Muscle of arm (tissue), 12 donors: ENCODE results near the gene SH3TC1. TPM values are rescaled to one million over a fixed set of nuclear protein-coding genes. Genes with fewer than 3 reads are reported as not detected.

ENCODE experiments used
- DNase-seq: peaks from one replicate; pipeline ENCODE4 v3.0.0-alpha.2; 2013
- polyA plus RNA-seq, 12 donors: library from polyadenylated mRNA; unstranded; fragments of 120-200 nt; gene quantifications; one replicate each; pipeline ENCODE4 v1.2.1, GENCODE V29; 2013; ENCODE audit not compliant: insufficient read length in 12 of 12

The SH3TC1 gene
- polyA plus RNA-seq, 12 donors = 5.8 to 13.1 (median 8.3) TPM; not detected in 1

DNA sequence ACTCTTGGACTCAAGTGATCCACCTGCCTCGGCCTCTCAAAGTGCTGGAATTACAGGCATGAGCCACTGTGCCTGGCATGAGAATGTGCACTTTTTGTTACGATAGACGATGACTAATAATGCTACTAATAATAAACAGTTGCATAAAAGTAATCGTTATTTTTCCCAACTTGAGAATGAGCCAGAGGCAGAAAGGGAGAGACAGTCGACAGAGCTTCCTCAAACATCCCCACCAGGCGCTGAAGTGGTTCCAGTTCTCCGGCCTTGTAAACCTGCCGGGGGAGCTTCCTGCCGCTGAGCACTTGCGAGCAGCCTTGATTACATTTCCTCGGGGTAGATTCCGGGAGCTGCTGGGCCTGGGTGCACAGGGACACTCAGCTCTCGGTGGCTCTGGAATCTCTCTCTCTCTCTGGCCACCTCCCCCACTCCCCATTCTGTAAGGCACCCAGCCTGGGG lies 61.6 kb downstream of the SH3TC1 start:
- DNase-seq = no peak

DNA sequence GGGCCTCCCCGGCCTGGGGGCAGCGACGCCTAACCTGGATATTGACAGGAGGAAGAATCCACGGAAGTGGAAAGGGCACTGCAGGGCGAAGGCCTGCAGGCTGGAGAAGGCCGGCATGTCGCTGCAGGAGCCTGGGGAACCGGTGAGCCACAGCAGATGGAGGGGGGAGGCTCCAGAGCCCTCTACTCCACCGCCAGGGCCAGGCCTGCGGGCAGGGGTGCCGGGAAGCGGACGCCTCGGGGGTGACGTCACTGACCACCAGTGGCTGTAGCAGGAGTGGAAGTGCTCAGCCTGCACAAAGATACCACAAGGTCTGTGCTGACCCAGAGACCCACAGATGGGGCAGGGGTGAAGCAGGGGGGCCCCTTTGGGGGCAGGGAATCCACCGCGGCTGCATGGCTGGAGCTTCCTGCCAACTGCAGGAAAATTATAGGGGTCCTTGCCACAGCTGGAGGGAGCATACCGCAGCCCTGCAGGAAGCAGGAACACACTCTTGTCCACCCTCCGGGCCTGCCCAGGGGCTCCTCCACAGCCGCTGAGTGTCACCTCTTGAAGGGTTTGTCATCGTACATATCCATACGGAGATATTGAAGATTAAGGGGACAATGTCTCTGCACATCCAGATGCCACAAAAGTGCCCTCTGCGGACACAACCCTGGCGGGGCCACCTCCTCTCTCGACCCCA lies 62.9 kb downstream of the SH3TC1 start:
- DNase-seq = no peak

DNA sequence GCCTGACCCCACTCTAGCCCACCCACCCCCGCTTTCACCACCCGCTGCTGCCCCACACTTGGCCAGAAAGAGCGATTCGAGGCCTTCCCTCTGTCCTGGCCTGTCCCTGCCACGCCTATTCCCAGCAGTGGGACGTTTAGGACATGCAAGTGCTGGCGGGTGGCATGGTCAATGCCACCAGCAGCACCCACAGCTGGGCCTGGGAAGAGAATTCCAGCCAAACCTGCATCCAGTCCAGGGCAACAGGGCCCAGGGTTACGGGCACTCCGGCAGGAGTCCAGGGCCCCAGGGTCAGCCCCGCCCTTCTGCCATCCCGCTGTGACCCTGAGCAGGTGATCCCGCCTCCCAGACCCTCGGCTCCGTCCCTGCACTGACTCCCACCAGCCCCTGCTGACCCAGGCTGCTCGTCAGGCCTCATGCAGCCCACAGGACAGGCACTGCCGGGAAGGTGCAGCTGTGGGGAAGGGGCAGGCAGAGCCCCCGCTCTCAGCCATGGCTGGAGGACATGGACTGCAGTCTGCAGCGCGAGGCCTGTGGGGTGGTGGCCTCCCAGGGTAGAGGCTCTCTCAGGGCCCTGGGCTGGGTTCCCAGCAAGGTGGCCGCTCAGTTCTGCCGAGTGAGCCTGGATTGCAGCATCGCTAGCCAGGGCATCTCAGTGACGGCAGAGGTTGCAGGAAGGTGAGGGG lies 63.7 kb downstream of the SH3TC1 start:
- DNase-seq = no peak

DNA sequence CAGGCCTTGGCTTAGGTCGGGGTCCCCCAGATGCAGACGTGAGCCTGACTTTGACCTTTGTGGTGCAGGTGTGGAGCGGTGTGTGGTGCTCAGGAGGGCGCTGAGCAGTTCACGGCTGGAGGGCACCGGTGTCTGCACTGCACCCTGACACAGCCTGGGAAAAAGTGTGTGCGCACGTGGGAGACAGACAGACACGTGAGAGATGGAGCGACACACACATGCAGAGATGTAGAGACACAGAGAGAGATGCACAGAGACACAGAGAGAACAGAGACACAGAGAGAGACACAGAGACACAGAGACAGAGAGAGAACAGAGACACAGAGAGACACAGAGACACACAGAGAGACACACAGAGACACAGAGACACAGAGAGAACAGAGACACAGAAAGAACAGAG lies 64.3 kb downstream of the SH3TC1 start:
- no peak for DNase-seq

DNA sequence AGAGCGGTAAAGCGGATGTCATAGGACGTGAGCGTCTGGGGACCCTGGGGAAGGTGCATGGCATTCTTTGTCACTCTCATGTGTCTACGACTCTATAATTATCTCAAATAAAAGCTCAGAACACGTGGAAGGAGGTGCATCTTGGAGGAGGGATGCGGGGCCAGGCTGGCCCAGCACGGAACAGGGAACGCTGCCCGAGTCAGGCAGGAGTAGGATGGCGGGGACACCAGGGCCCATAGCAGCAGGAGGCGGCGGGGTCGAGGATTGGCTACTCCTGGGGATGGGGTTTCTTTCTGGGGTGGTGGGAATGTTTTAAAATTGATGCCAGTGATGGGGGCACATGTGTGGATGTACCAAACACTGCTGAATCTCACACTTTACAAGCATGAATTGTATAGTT lies 65.0 kb downstream of the SH3TC1 start:
- DNase-seq = no peak

DNA sequence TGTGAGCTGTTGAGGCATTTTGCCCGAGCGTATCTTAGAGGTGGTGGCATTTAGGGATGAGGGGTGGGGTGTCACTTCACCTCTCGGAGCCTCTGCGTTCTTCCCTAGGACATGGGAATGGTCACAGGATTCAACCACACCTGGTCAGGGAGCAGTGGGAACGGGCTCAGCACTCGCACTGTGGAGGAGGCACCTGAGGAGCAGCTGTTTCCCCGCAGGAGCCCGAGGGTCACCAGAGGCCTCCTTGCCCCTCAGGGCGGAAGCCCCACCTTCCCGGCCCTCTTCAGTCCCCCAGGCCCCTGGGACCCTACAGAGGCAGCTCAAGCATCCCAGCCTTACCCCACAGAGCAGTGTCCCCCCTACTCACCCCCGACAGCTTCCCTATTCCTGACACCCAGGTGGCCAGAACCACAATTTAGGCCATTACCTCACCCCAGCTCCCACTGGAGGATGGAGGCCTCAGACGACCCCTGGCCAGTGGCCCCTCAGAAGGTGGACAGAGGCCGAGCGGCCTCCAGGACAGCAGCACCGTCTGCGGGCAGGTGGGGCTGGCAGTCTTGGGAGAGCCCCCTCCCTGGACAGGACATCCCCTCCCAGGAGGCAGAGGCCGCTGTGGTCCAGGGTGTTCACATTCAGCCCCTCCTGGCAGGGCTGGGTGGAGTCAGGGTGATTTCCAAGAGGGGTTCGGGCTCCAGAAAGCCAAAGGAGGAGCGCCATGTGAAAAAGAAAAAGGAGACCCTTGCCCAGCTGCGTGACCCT lies 66.3 kb downstream of the SH3TC1 start:
- no peak for DNase-seq

DNA sequence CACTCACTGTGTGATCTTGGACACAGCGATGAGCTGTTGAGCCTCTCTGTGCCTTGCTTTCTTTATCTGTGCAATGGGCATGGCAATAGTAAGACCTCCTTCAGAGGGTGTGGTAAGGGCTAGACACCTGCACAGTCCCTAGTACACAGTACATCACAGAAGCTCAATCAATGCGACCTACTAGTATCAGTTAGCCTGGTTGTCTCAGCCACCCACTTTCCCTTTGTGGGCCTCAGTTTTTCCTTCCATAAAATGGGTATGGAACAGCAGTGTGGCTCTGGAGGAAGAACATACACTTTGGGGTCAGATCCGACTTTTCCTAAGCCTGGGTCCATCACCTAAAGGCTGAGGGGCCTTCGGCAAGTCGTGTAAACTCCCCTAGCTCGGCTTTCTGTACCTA lies 67.0 kb downstream of the SH3TC1 start:
- no peak for DNase-seq

DNA sequence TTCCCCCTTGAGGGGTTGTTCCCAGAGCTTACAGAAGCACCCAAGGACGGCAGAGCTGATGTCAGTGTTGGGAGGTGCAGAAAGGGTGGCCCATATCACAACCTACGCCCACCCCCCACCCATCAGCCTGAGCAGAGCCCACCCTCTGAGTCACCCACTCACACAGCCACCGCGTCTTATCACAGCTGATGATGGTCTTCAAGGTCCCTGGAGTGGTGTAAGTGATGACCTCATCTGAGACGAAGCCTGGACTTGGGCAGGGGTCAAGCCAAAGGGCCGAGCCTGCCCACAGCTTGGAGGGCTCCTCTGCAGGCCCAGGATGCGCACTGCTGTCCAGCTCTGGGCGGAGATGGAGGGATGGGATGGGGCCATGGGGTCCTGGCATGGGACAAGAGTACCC lies 67.4 kb downstream of the SH3TC1 start:
- DNase-seq = no peak

DNA sequence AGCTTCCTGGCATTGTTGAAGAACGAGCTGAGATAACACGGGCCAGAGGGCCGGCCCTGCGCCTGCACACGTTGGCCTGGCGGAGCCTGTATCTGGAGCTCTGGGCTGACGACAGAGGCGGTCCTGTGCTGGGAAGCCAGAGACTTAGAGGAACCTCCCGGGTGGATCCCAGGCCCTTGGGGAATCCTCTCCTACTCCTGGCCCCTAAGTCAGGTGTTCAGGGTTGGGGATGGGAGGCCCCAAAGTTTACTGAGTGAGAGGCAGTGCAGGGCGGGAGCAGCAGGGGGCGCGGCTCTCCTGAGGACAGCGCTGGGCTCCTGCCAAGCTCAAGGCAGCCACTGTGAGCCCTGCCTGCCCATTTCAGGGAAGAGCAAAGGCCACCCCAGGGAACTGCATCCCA lies 68.0 kb downstream of the SH3TC1 start:
- no peak for DNase-seq

DNA sequence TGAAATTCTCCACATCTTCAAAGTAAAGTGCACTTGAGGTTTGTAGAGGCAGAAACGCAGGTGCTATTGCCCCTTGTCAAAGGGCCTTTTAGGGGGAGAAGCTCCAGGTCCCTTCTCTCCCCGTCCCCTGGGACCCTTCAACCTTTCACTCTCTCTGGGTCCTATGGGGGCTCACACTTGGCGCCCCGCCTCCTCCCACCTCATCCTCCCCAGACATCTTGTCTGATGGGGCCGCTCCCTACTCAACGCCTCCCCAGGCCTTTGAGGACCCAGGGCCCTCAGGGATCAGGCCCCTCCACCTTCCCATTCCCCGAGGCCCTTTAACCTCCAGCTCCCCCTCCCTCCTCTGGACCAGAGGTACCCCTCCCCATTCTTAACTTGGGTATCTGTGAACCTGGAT lies 69.1 kb downstream of the SH3TC1 start:
- no peak for DNase-seq

DNA sequence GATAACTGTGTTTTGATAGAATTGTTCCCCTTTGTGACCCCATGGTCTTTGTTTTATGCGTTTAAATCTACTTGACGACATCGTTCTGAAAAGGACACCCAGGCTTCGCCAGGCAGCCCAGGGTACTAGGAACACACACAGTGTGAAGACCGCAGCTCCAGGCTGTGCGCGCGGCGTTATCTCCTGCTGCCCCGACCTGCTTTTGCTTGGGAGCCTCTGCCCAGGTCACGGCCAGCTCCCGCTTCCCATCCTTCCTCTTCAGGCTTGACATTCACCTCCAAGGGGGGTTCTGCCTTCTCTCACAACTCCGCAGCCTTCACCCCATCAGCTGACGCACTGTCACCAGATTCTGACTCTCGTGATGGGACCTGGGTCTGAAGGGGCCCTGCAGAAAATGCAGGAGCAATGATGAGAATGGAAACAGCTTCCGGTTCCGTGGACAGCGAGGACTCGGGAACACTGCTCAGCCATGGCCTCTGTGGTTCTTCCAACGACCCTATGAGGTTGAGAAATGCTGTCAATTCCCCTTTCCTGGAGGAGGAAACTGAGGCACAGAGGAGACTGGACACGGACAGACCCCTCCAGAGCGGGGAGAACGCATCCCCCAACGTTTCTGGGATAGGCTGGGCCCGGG lies 69.9 kb downstream of the SH3TC1 start:
- DNase-seq = no peak

DNA sequence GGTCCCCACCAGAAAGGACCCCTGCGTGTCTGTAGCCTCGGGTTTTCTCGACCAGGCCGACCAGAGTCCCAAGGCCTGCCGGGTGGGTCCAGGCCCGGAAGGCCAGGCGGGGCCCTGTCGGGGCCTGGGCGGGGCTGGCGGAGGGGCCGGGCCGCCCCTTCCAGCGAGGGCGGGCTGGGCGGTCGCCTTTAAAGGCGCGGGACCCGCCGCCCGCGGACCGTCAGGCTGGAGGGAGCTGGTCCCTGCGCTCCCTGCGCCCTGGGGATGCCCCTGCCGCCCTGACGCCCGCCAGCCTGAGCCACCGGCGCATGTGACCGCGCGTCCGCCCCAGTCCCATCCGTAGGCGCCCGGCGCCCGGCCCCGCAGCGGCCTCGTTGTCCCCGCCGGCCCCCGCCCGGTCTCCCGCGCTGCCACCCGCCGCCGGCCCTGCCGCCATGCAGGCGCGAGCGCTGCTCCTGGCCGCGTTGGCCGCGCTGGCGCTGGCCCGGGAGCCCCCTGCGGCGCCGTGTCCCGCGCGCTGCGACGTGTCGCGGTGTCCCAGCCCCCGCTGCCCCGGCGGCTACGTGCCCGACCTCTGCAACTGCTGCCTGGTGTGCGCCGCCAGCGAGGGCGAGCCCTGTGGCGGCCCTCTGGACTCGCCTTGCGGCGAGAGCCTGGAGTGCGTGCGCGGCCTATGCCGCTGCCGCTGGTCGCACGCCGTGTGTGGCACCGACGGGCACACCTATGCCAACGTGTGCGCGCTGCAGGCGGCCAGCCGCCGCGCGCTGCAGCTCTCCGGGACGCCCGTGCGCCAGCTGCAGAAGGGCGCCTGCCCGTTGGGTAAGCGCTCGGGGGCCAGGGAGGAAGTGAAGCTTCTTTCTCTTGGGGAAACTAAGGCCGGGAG lies 70.7 kb downstream of the SH3TC1 start, which contains the start of gene HTRA3:
Gene HTRA3 (plus strand): TSS at position 220 of the 883 bp plus-strand sequence. CDS start 215 bp downstream, at position 435.
- DNase-seq = peak; percentile 64

DNA sequence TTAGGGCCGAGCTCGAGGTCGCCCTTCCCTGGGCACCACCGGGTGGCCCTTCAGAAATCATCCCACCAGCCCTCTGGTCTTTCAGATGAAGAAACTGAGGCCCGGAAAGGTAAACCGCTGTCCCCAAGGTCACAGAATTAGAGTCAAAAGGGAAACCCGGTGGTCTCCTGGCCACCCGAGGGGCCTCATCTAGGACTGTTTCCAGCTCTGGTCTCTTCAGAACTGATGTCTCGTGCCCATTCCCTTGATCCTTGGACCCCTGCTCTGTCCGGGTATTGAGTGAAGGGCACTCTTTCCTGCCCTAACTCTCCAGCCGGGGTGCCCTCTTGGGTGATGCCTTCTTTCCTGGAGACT lies 71.3 kb downstream of the SH3TC1 start:
- no peak for DNase-seq

DNA sequence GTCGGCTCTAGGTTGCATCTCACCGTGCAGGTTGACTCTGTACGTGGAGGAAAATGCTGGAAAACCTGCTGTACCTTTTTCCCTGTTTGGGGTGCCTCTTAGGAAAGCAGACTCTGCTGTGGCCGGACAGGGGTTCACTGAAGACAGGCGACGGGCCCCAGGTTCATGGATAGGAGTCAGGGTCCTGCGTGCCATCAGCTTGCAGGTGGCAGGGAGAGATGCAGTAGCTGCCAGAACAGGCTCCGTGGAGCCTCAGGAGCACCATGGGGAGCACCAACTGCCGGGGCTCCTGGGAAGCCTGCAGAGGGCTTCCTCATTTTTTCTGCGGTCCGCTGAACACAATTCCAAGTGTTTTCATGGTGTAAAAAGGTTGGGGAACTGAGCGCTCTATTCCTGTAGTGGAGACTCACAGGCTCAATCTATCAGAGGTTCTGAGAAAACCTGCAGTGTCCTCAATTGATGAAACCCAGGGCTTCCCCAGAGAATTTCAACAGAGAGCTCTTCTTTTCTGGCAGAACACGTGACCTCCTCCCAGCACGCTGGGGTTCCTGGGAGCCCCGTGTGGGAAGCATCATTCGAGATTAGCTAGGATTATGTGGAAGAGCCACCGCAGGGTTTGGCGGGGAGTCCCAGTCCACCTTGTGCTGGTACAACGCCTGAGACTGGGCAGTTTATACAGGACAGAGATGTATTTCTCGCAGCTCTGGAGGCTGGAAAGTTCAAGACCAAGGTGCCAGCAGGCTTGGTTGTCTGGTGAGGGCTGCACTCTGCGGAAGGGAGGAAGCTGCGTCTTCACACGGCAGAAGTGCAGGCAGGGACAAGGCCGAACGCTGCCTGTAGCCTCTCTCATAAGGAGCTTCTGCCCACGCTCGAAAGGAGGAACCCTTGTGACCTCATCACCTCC lies 72.1 kb downstream of the SH3TC1 start:
- DNase-seq = no peak

DNA sequence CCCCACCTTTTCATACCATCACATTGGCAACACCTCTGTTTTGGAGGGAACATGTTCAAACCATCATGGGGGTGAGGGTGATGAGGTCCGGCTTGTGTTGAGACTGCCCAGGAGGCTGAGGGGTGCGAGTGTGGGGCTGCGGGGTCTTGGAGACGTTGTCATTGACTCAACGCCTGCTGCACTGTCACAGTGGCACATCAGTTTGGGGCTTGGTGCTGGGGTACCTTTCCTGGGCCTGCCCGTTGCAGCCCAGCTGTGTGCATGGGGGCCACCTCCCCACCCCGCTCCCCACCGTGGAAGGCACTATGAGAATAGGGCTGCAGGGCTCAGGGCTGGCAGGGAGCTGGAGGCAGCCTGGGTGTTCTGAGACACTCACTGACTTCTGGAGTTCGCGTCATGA lies 72.7 kb downstream of the SH3TC1 start:
- no peak for DNase-seq

DNA sequence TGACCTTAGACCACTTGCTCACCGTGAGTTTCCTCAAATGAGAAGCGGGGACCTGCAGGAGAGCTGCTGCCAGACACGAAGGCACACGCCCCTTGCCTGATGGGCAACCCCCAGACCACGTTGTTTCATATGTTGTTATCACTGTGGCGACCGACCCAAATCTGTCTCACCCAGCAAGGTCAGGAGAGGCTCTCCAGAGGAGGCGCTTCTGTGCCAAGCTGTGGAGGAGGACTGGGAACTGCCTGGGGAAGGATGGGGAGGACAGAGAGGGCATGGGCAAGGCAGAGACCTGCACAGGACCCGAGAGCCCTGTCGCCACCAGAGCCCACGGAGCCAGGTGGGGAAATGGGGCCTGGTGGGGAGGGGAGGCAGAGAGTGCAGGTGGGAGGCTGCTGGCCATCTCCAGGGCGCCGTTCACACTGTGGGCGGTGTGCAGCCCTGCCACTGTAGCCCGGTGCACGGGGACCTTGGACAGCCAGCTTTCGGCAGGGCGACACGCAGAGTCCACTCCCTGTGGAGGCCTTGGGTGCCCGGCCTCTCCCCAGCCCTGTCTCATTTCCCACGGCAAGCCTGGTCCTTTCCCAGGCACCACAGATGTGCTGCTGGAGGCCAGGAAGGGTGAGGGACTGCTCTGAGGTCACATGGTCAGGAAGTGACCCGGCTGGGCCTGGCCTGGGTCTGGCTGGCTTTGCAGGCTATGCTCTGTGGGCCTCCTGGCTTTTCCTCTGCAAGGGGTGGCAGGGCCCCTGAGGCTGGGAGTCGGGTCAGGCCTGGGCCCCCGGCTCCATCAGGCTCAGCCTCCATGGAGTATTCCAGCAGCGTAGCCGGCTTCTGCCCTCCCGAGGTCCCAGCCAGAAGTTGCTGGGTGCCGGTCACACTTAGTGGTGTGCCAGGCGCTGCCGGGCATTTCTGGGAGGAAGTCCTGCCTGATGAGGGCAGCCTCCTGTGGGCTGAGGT lies 73.7 kb downstream of the SH3TC1 start:
- no peak for DNase-seq

DNA sequence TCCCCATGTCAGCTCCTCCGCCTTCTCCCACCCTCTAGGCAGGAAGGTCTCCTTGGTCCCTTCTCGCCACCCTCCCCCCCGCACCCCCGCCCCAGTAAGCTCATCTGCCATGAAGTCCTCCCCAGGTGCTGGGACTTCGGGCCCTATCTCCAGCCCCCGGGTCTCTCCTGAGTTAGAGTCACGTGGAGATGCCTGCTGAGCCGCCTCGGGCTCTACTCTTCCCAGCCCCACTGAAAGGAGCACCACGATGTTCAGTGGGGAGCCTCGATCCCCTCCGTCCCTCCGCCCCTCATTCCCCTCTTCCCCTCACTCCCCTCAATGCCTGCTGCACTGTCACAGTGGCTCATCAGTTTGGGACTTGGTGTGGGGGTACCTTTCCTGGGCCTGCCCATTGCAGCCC lies 74.4 kb downstream of the SH3TC1 start:
- DNase-seq = no peak

DNA sequence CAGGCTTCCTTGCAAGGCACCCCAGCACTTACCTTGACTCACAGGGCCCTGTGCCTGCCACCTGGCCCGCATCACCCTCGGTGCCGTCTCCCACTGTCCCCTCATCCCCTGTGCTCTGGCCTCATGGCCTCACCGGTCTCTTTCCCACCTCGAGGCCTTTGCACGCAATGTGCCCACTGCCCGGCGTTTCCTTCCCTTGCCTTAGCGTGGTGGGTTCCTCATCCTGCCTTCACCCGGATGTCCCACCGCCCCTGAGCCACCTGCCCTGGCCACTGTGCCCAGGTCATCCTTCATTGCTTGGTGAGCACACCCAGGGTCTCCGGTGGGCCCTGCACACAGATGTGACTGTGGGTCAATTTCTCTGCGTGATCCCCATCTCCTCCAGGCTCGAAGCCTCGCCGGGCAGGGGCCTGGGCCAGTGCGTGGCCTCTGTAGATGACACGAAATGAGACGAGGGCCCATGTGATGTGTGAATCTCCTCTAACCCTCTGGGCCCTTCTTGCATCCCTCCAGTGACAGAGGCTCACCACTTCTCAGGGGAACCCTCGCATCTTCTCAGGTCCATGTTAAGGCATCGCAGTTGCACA lies 75.1 kb downstream of the SH3TC1 start:
- no peak for DNase-seq
